GM12874 (cell line): ENCODE measurements around the gene GRM4.

ENCODE experiments used
- CTCF ChIP-seq: IDR thresholded peaks from 2 replicates; pipeline ENCODE4 v1.5.1; 2011; ENCODE audit warnings: low read depth, mild to moderate bottlenecking, control low read depth, low read length, moderate library complexity; ENCODE audit not compliant: insufficient read depth

GRM4 gene

GRCh38 chr6:34079899-34080298, 66.0 kb downstream of the GRM4 start:
- TF ChIP-seq CTCF = no peak

GRCh38 chr6:34075906-34076305, 70.0 kb downstream of the GRM4 start:
- TF ChIP-seq CTCF = no peak

GRCh38 chr6:34074064-34074742, 71.7 kb downstream of the GRM4 start:
- no peak for TF ChIP-seq CTCF

- no peak for TF ChIP-seq CTCF
Measured at GRCh38 chr6:34073540-34073939, 72.3 kb downstream of the GRM4 start.

GRCh38 chr6:34072727-34073126, 73.2 kb downstream of the GRM4 start:
- TF ChIP-seq CTCF = no peak

- no peak for TF ChIP-seq CTCF
Measured at GRCh38 chr6:34071884-34072379, 74.0 kb downstream of the GRM4 start.

GRCh38 chr6:34071136-34071883, 74.6 kb downstream of the GRM4 start:
- no peak for TF ChIP-seq CTCF
